OCI-LY3 (cell line): Measurements from ENCODE around the gene TIMM10.
A peak's percentile ranks its signal among the peaks of the same experiment; 100 is the strongest.

Experiments used
- CTCF ChIP-seq: fragments of 200-600, 300-600 bp; sonication (generic); IDR thresholded peaks from 2 replicates; pipeline ENCODE4 v1.5.1; 2014; ENCODE audit warnings: antibody characterized with exemption, low read length, low read depth
- EZH2phosphoT487 ChIP-seq: fragments of 200-600 bp; shearing (Covaris generic); IDR thresholded peaks from 2 replicates; pipeline ENCODE4 v1.6.1; 2018; ENCODE audit warnings: antibody characterized with exemption, mixed run types, low read depth

GRCh38 chr11:57515332-57516060 lies 15.1 kb downstream of the TIMM10 start, which contains the start of gene SLC43A1:
- TF ChIP-seq CTCF (0 out of 2 replicates have a peak, but pooled peaks have one; percentile 19), EZH2phosphoT487 (no peak)
